Type B pancreatic cell (in vitro differentiated cells): Measurements from ENCODE around the gene MYO3B. TPM values are rescaled to one million over a fixed set of nuclear protein-coding genes. Genes with fewer than 3 reads are reported as not detected.

Source experiments
- DNase-seq: peaks from one replicate; pipeline ENCODE4 v3.0.0; 2021; ENCODE audit warnings: mixed read lengths; ENCODE audit not compliant: unreplicated experiment; ENCODE audit errors: extremely low spot score
- H3K27ac Mint-ChIP-seq: 2 replicates; pipeline ENCODE4 v1.8.0; 2021; ENCODE audit warnings: mild to moderate bottlenecking, mixed read lengths
- H3K27me3 Mint-ChIP-seq: 2 replicates; pipeline ENCODE4 v1.8.0; 2021; ENCODE audit warnings: mixed read lengths
- H3K36me3 Mint-ChIP-seq: 2 replicates; pipeline ENCODE4 v1.8.0; 2021; ENCODE audit warnings: mixed read lengths
- H3K4me1 Mint-ChIP-seq: one replicate; pipeline ENCODE4 v1.8.0; 2021; ENCODE audit warnings: mixed read lengths; ENCODE audit not compliant: unreplicated experiment
- H3K4me3 Mint-ChIP-seq: 2 replicates; pipeline ENCODE4 v1.8.0; 2021; ENCODE audit warnings: mild to moderate bottlenecking, mixed read lengths
- H3K9me3 Mint-ChIP-seq: 2 replicates; pipeline ENCODE4 v1.8.0; 2021; ENCODE audit warnings: mixed read lengths
- total RNA-seq: library from RNA; stranded (reverse); gene quantifications from 2 replicates; pipeline ENCODE4 v1.2.1, GENCODE V29; 2021; ENCODE audit warnings: low replicate concordance
- TF ChIP-seq, protein P1 (sequence below): fragments of 200-600 bp; sonication (generic); conservative IDR thresholded peaks from 2 replicates; pipeline ENCODE4 v1.5.0; 2021; ENCODE audit warnings: antibody characterized with exemption, mild to moderate bottlenecking

Gene MYO3B
- total RNA-seq, 1 donor from 2014 or later = 0.46 TPM

DNA sequence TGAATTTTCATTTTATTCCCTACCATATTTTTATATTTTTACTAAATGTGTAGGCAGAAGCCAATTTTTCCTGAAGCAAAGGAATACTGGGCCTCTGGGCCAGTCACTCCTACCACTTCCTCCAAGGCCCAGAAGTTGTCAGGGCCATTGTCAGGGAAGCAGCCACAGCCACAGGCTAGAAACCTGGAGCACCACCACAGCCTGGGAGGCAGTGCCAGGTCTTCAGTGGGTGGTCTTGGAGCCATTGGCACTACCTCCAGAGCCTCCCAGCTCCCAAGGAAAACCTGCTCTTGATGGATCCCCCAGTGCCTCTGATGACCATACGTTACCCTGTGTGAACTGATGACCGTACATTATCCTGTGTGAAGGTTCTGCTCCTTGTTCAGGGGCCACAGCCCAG lies 401.6 kb downstream of the MYO3B start:
- H3K9me3 Mint-ChIP-seq = no peaks in the 10 kb centered on the region
- TF ChIP-seq, protein P1, sequence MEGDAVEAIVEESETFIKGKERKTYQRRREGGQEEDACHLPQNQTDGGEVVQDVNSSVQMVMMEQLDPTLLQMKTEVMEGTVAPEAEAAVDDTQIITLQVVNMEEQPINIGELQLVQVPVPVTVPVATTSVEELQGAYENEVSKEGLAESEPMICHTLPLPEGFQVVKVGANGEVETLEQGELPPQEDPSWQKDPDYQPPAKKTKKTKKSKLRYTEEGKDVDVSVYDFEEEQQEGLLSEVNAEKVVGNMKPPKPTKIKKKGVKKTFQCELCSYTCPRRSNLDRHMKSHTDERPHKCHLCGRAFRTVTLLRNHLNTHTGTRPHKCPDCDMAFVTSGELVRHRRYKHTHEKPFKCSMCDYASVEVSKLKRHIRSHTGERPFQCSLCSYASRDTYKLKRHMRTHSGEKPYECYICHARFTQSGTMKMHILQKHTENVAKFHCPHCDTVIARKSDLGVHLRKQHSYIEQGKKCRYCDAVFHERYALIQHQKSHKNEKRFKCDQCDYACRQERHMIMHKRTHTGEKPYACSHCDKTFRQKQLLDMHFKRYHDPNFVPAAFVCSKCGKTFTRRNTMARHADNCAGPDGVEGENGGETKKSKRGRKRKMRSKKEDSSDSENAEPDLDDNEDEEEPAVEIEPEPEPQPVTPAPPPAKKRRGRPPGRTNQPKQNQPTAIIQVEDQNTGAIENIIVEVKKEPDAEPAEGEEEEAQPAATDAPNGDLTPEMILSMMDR = no peak
- no peaks in the 10 kb centered on the region for H3K4me1 Mint-ChIP-seq
- no peaks in the 10 kb centered on the region for H3K36me3 Mint-ChIP-seq
- H3K4me3 Mint-ChIP-seq = no peak overlapping the region
- no peak for DNase-seq
- H3K27me3 Mint-ChIP-seq = peaks cover 4% of the 10 kb centered on the region
- no peak overlapping the region for H3K27ac Mint-ChIP-seq

- H3K36me3 Mint-ChIP-seq = no peaks in the 10 kb centered on the region
Observed at GRCh38 chr2:170582313-170582712, 404.4 kb downstream of the MYO3B start.

GRCh38 chr2:170582751-170583463 lies 405.0 kb downstream of the MYO3B start:
- H3K4me3 Mint-ChIP-seq = no peak overlapping the region
- H3K27ac Mint-ChIP-seq = no peak overlapping the region
- peaks cover 8% of the 10 kb centered on the region for H3K4me1 Mint-ChIP-seq
- TF ChIP-seq, protein P1 = no peak
- H3K9me3 Mint-ChIP-seq = no peaks in the 10 kb centered on the region
- no peaks in the 10 kb centered on the region for H3K36me3 Mint-ChIP-seq
- DNase-seq = no peak
- no peaks in the 10 kb centered on the region for H3K27me3 Mint-ChIP-seq

More at GRCh38 chr2:170582313-170582712, 404.4 kb downstream of the MYO3B start:
- no peak for DNase-seq
- H3K27ac Mint-ChIP-seq = no peak overlapping the region
- H3K4me1 Mint-ChIP-seq = peaks cover 2% of the 10 kb centered on the region
- TF ChIP-seq, protein P1 = no peak
- no peaks in the 10 kb centered on the region for H3K27me3 Mint-ChIP-seq
- H3K4me3 Mint-ChIP-seq = no peak overlapping the region
- no peaks in the 10 kb centered on the region for H3K9me3 Mint-ChIP-seq

- Mint-ChIP-seq H3K4me3 (no peak overlapping the region), H3K27ac (no peak overlapping the region), H3K9me3 (no peaks in the 10 kb centered on the region), H3K4me1 (peaks cover 9% of the 10 kb centered on the region), H3K36me3 (no peaks in the 10 kb centered on the region), H3K27me3 (no peaks in the 10 kb centered on the region)
- DNase-seq = no peak
- TF ChIP-seq, protein P1 = no peak
Observed at GRCh38 chr2:170585067-170585466, 407.1 kb downstream of the MYO3B start.

DNA sequence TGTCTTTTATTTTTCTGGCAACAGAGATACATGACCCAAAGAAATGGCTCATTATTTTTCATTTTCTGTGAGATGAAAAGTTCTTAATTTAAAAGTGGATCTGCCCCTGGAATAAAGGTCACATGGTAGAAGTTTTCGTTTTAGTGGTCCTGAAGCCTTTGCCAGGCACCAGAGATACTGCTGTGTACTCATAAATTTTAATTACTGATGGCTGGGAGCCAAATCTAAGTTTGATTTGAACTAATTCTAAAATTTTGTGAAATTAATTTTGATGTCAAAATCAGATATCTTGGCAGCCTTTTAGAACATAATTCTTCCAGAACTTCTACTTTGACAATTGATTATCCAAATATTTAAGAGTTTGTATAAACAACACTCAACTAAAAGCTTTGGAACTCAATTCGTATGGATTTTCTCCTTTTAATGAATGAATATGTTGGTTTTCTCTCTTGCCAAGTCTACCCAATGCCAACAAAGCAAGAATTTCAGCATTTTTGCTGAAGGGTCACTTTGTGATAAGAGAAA lies 408.7 kb downstream of the MYO3B start:
- TF ChIP-seq, protein P1 = no peak
- peaks cover 9% of the 10 kb centered on the region for H3K4me1 Mint-ChIP-seq
- H3K36me3 Mint-ChIP-seq = no peaks in the 10 kb centered on the region
- H3K9me3 Mint-ChIP-seq = no peaks in the 10 kb centered on the region
- DNase-seq = no peak
- no peak overlapping the region for H3K4me3 Mint-ChIP-seq
- no peak overlapping the region for H3K27ac Mint-ChIP-seq
- no peaks in the 10 kb centered on the region for H3K27me3 Mint-ChIP-seq
